HG02840 (cell line): Measurements from ENCODE around the gene C1QTNF3.

Source experiments
- ATAC-seq: cut with Tn5 transposase; IDR thresholded peaks from one replicate; pipeline ENCODE4 v1.9.1; 2021; ENCODE audit warnings: mild to moderate bottlenecking, moderate library complexity, moderate number of reproducible peaks; ENCODE audit not compliant: unreplicated experiment, low FRiP score

The C1QTNF3 gene

GRCh38 chr5:34002629-34003328, 40.2 kb downstream of the C1QTNF3 start:
- ATAC-seq: no peak

GRCh38 chr5:34001241-34001841, 41.7 kb downstream of the C1QTNF3 start:
- no peak for ATAC-seq

- ATAC-seq: no peak
Observed at GRCh38 chr5:33999978-34000377, 43.0 kb downstream of the C1QTNF3 start.

GRCh38 chr5:33997331-33997983, 45.6 kb downstream of the C1QTNF3 start:
- peak; percentile 56 for ATAC-seq

GRCh38 chr5:33995865-33996264, 47.1 kb downstream of the C1QTNF3 start:
- no peak for ATAC-seq

- no peak for ATAC-seq
Observed at GRCh38 chr5:33994845-33995244, 48.2 kb downstream of the C1QTNF3 start.

- no peak for ATAC-seq
Observed at GRCh38 chr5:33992864-33993263, 50.1 kb downstream of the C1QTNF3 start.

GRCh38 chr5:33985447-33985846, 57.6 kb downstream of the C1QTNF3 start:
- no peak for ATAC-seq

- no peak for ATAC-seq
Observed at GRCh38 chr5:33984671-33985124, 58.3 kb downstream of the C1QTNF3 start, which contains the start of gene SLC45A2. SLC45A2 (minus strand) TSS chr5:33984693; CDS start chr5:33984583, 110 bp downstream.

- no peak for ATAC-seq
Observed at GRCh38 chr5:33984178-33984577, 58.8 kb downstream of the C1QTNF3 start.

- ATAC-seq: no peak
Observed at GRCh38 chr5:33981408-33982162, 61.4 kb downstream of the C1QTNF3 start.

- no peak for ATAC-seq
Observed at GRCh38 chr5:33980030-33980429, 63.0 kb downstream of the C1QTNF3 start.

- no peak for ATAC-seq
Observed at GRCh38 chr5:33978306-33978705, 64.7 kb downstream of the C1QTNF3 start.

GRCh38 chr5:33976307-33976706, 66.7 kb downstream of the C1QTNF3 start:
- ATAC-seq: no peak

GRCh38 chr5:33975852-33976251, 67.2 kb downstream of the C1QTNF3 start:
- ATAC-seq: no peak

- no peak for ATAC-seq
Observed at GRCh38 chr5:33973271-33973670, 69.7 kb downstream of the C1QTNF3 start.

- ATAC-seq: no peak
Observed at GRCh38 chr5:33969572-33970452, 73.2 kb downstream of the C1QTNF3 start.

- ATAC-seq: no peak
Observed at GRCh38 chr5:33968211-33969005, 74.6 kb downstream of the C1QTNF3 start.
